Neural progenitor cell (in vitro differentiated cells): ENCODE measurements around the gene MGLL.

Experiments used
- CTCF ChIP-seq: fragments of 200-600 bp; sonication (generic); IDR thresholded peaks from 2 replicates; pipeline ENCODE4 v1.5.1; 2017; ENCODE audit warnings: antibody characterized with exemption, mild to moderate bottlenecking
- EZH2phosphoT487 ChIP-seq: fragments of 200-600 bp; sonication (generic); IDR thresholded peaks from 2 replicates; pipeline ENCODE4 v1.6.1; 2017; ENCODE audit warnings: antibody characterized with exemption

DNA sequence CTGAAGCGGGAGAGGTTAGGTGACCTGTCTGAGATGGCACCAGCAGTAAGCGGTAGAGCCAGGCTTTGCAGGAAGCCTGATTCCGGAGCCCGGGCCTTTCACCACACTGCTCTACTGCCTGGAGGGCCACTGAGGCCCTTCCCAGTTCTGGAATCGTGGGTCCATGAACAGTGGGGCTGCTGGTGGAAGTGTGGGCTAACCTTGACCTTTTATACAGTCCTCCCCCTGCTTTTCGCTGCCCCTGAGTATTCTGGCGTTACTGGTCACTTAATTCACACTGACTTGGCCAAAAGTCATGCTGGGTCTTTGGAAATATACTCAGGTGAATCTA, 152.1 kb downstream of the MGLL start:
- no peak for TF ChIP-seq CTCF
- no peak for TF ChIP-seq EZH2phosphoT487
